Skeletal muscle tissue (tissue), 4 donors: ENCODE data around the gene CENPVL3. TPM values are rescaled to one million over a fixed set of nuclear protein-coding genes. Genes with fewer than 3 reads are reported as not detected.
"Not testable (repeated sequence)": the region's sequence is repeated elsewhere in the genome, so short reads cannot be mapped to it uniquely, and the experiment has no call there.

Experiments
- H3K27ac ChIP-seq: one replicate; pipeline ENCODE4 v1.7.0; 2013; ENCODE audit warnings: mild to moderate bottlenecking, low read depth, low read length, inconsistent platforms
- H3K27me3 ChIP-seq, 3 donors: one replicate each; pipeline ENCODE4 v1.7.0; 2013; ENCODE audit warnings: low read length in 3 of 3; ENCODE audit not compliant: control insufficient read depth in 3 of 3, insufficient read depth in 3 of 3
- H3K36me3 ChIP-seq, 3 donors: one replicate each; pipeline ENCODE4 v1.7.0; 2013; ENCODE audit warnings: low read length in 3 of 3; ENCODE audit not compliant: control insufficient read depth in 3 of 3, insufficient read depth in 3 of 3
- H3K4me1 ChIP-seq, 3 donors: one replicate each; pipeline ENCODE4 v1.7.0; 2013; ENCODE audit warnings: low read length in 3 of 3, mild to moderate bottlenecking in 3 of 3; ENCODE audit not compliant: control insufficient read depth in 3 of 3, insufficient read depth in 3 of 3
- H3K4me3 ChIP-seq, 3 donors: one replicate each; pipeline ENCODE4 v1.7.0; 2013; ENCODE audit warnings: low read length in 3 of 3
- H3K9ac ChIP-seq, 3 donors: one replicate each; pipeline ENCODE4 v1.7.0; 2013; ENCODE audit warnings: low read length in 3 of 3, mild to moderate bottlenecking in 3 of 3, moderate library complexity in 2 of 3, low read depth in 1 of 3
- H3K9me3 ChIP-seq, 3 donors: one replicate each; pipeline ENCODE4 v1.7.0; 2013; ENCODE audit warnings: low read length in 3 of 3; ENCODE audit not compliant: control insufficient read depth in 3 of 3
- total RNA-seq: library from RNA; depleted of rRNA; stranded (reverse); fragments of >200 nt; gene quantifications from one replicate; pipeline ENCODE4 v1.2.3, GENCODE V29; 2014
- donor health status: Osteomylitis.

The CENPVL3 gene
- total RNA-seq, result not detected

GRCh38 chrX:51618241-51619155 is at the start of gene CENPVL3:
CENPVL3 (minus strand) TSS chrX:51618912; CDS start chrX:51618873, 39 bp downstream.
- H3K27ac ChIP-seq, H3K9ac ChIP-seq, H3K4me1 ChIP-seq, H3K36me3 ChIP-seq, H3K4me3 ChIP-seq, H3K9me3 ChIP-seq: not testable (repeated sequence)
- peaks cover 2 to 19% (median 6%) of the 10 kb centered on the region in 3 donors for H3K27me3 ChIP-seq

GRCh38 chrX:51665981-51666380 is 47.3 kb upstream of the CENPVL3 start:
- Histone ChIP-seq H3K27ac (no peak overlapping the region), H3K4me1 (no peaks in the 10 kb centered on the region), H3K36me3 (no peaks in the 10 kb centered on the region), H3K9me3 (no peaks in the 10 kb centered on the region), H3K27me3 (peaks cover 0 to 3% (median 0%) of the 10 kb centered on the region in 3 donors), H3K4me3 (no peak overlapping the region), H3K9ac (no peak overlapping the region)

- H3K4me3 ChIP-seq, result no peak overlapping the region
- no peaks in the 10 kb centered on the region for H3K36me3 ChIP-seq
- peaks cover 3 to 4% (median 4%) of the 10 kb centered on the region in 3 donors for H3K27me3 ChIP-seq
- H3K4me1 ChIP-seq, result no peaks in the 10 kb centered on the region
- H3K9me3 ChIP-seq, result no peaks in the 10 kb centered on the region
- H3K9ac ChIP-seq, result no peak overlapping the region
- no peak overlapping the region for H3K27ac ChIP-seq
Measured at GRCh38 chrX:51643377-51643776, 24.7 kb upstream of the CENPVL3 start.

- H3K27ac ChIP-seq, result no peak overlapping the region
- no peaks in the 10 kb centered on the region for H3K36me3 ChIP-seq
- no peak overlapping the region for H3K4me3 ChIP-seq
- no peak overlapping the region for H3K9ac ChIP-seq
- H3K27me3 ChIP-seq, result peaks cover 4 to 11% (median 8%) of the 10 kb centered on the region in 3 donors
- no peaks in the 10 kb centered on the region for H3K9me3 ChIP-seq
- no peaks in the 10 kb centered on the region for H3K4me1 ChIP-seq
Measured at GRCh38 chrX:51641421-51642021, 22.8 kb upstream of the CENPVL3 start.

- H3K36me3 ChIP-seq, result not testable (repeated sequence)
- H3K27me3 ChIP-seq, result peaks cover 4 to 11% (median 8%) of the 10 kb centered on the region in 3 donors
Measured at GRCh38 chrX:51636511-51636910, 17.8 kb upstream of the CENPVL3 start.

GRCh38 chrX:51614353-51615012 is 4.2 kb downstream of the CENPVL3 start:
- Histone ChIP-seq H3K36me3 (no peaks in the 10 kb centered on the region), H3K4me3 (no peak overlapping the region), H3K27ac (no peak overlapping the region), H3K9ac (no peak overlapping the region), H3K4me1 (no peaks in the 10 kb centered on the region), H3K27me3 (peaks cover 0 to 37% (median 6%) of the 10 kb centered on the region in 3 donors), H3K9me3 (no peaks in the 10 kb centered on the region)

More at GRCh38 chrX:51636511-51636910, 17.8 kb upstream of the CENPVL3 start:
- not testable (repeated sequence) for H3K4me3 ChIP-seq, H3K9ac ChIP-seq, H3K27ac ChIP-seq, H3K9me3 ChIP-seq, H3K4me1 ChIP-seq

- Histone ChIP-seq H3K9ac (no peak overlapping the region), H3K4me1 (no peaks in the 10 kb centered on the region), H3K4me3 (no peak overlapping the region), H3K27ac (no peak overlapping the region), H3K9me3 (no peaks in the 10 kb centered on the region), H3K36me3 (no peaks in the 10 kb centered on the region), H3K27me3 (peaks cover 0 to 22% (median 0%) of the 10 kb centered on the region in 3 donors)
Measured at GRCh38 chrX:51608766-51609165, 9.9 kb downstream of the CENPVL3 start.

- Histone ChIP-seq H3K9ac (no peak overlapping the region), H3K27me3 (peaks cover 0 to 18% (median 0%) of the 10 kb centered on the region in 3 donors), H3K36me3 (no peaks in the 10 kb centered on the region), H3K27ac (no peak overlapping the region), H3K4me1 (no peaks in the 10 kb centered on the region), H3K4me3 (no peak overlapping the region), H3K9me3 (no peaks in the 10 kb centered on the region)
Measured at GRCh38 chrX:51608126-51608525, 10.6 kb downstream of the CENPVL3 start.

GRCh38 chrX:51606446-51606845 is 12.3 kb downstream of the CENPVL3 start:
- H3K4me3 ChIP-seq, result no peak overlapping the region
- H3K27me3 ChIP-seq, result peaks cover 0 to 15% (median 0%) of the 10 kb centered on the region in 3 donors
- no peaks in the 10 kb centered on the region for H3K9me3 ChIP-seq
- no peak overlapping the region for H3K27ac ChIP-seq
- H3K4me1 ChIP-seq, result no peaks in the 10 kb centered on the region
- no peak overlapping the region for H3K9ac ChIP-seq
- H3K36me3 ChIP-seq, result no peaks in the 10 kb centered on the region
